ENCODE measurements around the gene ZDHHC13.

DNA sequence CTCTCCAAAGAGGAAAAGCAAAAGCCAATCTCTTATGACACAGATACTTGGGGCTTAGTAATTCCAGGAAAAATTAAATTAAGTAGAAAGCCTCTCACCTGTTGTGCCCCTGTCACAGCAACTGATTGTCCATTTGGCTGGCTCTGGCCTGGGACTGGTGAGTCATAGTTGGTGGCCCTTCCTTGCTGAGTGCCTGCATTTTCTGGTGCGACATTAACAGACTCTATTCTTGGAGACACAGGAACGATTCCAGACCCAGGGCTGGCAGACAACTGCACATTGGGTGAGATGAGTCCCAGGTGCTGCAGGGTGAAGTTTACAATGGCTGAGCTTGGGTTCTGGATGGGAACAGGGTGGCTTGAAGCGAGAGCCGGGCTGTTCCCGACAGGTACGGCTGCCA lies 108.2 kb downstream of the ZDHHC13 start:
- TF ChIP-seq, protein P1, sequence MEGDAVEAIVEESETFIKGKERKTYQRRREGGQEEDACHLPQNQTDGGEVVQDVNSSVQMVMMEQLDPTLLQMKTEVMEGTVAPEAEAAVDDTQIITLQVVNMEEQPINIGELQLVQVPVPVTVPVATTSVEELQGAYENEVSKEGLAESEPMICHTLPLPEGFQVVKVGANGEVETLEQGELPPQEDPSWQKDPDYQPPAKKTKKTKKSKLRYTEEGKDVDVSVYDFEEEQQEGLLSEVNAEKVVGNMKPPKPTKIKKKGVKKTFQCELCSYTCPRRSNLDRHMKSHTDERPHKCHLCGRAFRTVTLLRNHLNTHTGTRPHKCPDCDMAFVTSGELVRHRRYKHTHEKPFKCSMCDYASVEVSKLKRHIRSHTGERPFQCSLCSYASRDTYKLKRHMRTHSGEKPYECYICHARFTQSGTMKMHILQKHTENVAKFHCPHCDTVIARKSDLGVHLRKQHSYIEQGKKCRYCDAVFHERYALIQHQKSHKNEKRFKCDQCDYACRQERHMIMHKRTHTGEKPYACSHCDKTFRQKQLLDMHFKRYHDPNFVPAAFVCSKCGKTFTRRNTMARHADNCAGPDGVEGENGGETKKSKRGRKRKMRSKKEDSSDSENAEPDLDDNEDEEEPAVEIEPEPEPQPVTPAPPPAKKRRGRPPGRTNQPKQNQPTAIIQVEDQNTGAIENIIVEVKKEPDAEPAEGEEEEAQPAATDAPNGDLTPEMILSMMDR (IDR thresholded peaks at IDR 0.05; ENCODE audit: insufficient read depth, low read depth, low read length): no peak
- no peak for TF ChIP-seq EZH2 (IDR thresholded peaks at IDR 0.05; ENCODE audit: insufficient read depth, low read length)
